Amniotic epithelial cell (primary cell): ENCODE data around the gene ZRANB3.
"Not testable (repeated sequence)": the region's sequence is repeated elsewhere in the genome, so short reads cannot be mapped to it uniquely, and the experiment has no call there.

Experiments used
- DNase-seq: peaks from one replicate; pipeline ENCODE4 v3.0.0-alpha.2; 2010; ENCODE audit warnings: low read depth

The ZRANB3 gene

DNA sequence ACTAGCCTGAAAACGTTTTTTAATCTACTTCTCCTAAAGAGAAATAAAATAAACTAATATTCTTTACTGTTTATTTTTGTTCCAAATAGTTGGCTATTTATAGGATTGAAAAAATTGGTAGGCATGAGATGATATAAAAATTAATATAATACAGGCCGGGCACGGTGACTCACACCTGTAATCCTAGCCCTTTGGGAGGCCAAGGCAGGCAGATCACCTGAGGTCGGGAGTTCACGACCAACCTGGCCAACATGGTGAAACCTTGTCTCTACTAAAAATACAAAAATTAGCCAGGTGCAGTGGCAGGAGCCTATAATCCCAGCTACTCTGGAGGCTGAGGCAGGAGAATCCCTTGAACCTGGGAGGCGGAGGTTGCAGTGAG lies 409.4 kb downstream of the ZRANB3 start:
- not testable (repeated sequence) for DNase-seq

DNA sequence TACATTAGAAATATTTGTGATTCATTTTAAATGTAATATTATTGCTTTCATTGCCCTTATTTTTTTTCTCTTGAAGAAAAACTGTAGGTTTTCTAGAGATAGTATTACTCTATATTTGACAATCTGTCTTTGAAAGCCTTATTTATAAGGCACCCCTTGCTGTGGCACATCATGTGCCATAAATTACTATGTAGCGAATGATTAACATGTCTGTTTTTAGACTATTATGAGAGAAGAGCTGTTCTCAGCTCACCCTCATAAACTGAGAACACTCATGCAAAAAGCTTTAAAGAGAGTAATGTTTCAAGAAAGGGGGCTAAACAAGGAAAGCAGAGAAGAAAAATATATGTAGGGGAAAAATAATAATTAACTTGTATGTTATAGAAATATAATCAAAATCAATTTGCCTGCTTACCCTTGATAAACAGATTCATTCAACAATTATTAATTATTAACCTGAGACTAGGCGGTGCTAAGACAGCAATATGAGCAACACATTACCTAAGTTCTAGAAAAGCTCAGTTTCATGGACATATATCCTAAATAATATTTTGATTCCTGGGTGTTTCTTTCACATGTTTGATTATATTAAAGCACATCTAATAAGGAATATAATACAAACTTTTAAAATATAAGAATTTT lies 409.9 kb downstream of the ZRANB3 start:
- no peak for DNase-seq

- no peak for DNase-seq
Measured at GRCh38 chr2:135119582-135119981, 411.4 kb downstream of the ZRANB3 start.

- DNase-seq, result no peak
Measured at GRCh38 chr2:135113322-135113721, 417.7 kb downstream of the ZRANB3 start.

DNA sequence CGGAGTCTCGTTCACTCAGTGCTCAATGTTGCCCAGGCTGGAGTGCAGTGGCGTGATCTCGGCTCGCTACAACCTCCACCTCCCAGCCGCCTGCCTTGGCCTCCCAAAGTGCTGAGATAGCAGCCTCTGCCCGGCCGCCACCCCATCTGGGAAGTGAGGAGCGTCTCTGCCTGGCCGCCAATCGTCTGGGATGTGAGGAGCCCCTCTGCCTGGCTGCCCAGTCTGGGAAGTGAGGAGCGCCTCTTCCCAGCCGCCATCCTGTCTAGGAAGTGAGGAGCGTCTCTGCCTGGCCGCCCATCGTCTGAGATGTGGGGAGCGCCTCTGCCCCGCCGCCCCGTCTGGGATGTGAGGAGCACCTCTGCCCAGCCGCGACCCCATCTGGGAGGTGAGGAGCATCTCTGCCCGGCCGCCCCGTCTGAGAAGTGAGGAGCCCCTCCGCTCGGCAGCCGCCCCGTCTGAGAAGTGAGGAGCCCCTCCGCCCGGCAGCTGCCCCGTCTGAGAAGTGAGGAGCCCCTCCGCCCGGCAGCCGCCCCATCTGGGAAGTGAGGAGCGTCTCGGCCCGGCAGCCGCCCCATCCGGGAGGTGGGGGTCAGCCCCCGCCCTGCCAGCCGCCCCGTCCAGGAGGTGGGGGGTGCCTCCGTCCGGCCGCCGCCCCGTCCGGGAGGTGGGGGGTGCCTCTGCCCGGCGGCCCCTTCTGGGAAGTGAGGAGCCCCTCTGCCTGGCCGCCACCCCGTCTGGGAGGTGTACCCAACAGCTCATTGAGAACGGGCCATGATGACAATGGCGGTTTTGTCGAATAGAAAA lies 425.3 kb downstream of the ZRANB3 start:
- not testable (repeated sequence) for DNase-seq

- no peak for DNase-seq
Measured at GRCh38 chr2:135103843-135104242, 427.2 kb downstream of the ZRANB3 start.

- DNase-seq, result peak; percentile 6
Measured at GRCh38 chr2:135099802-135100483, 431.1 kb downstream of the ZRANB3 start.

- no peak for DNase-seq
Measured at GRCh38 chr2:135097532-135098231, 433.3 kb downstream of the ZRANB3 start.

DNA sequence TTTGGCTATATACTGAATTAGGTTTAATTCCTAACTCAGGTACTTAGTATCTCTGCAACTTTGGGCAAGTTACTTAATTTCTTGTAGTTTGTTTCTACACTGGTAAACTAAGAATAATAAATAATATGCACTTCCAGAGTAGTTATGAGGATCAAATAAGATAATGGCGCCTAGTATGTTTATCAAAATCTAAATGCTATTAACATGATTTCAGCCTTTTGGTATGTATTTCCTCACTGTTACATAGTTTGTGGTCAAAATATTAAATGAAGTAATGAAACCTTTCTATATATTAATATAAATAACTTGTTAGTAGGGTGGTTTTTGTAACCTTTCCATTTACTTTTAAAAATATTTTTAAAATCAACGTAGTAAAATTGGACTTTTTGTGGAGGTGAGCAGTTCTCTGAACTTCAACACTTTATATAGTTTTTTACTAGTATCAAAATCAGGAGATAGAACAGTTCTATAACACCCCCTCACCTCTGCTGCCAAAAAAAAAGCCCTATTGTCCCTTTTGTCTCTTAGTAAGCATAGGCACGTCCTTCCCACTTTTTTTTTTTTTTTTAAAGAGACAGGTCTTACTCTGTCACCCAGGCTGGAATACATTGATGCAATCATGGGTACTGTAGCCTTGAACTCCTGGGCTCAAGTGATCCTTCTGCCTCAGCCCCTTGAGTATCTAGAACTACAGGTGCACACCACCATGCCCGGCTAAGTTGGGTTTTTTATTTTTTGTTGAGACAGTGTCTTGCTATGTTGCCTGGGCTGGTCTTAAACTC lies 434.2 kb downstream of the ZRANB3 start:
- peak; percentile 63 for DNase-seq

GRCh38 chr2:135095591-135095990 lies 435.4 kb downstream of the ZRANB3 start:
- DNase-seq, result peak; percentile 28

GRCh38 chr2:135094508-135094907 lies 436.5 kb downstream of the ZRANB3 start:
- no peak for DNase-seq

GRCh38 chr2:135093670-135094330 lies 437.2 kb downstream of the ZRANB3 start:
- no peak for DNase-seq

DNA sequence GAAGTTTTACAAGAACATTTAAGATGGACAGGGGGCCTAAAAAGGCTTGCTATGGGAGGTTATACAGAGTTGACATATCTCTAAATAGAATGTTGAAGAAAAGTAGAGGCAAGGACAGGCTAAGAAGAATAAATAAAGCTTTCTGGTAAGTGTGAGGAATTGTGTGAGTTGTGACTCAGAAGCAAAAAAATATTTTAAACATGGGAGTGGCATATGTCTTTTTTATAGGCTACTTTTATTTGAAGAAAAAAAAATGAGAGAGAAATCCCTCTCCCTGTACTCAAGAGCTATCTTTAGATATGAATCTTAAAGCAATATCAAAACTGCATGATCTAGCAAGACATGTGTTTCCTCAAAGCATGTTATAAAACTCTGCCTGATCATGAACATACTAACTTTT lies 437.8 kb downstream of the ZRANB3 start:
- no peak for DNase-seq

DNA sequence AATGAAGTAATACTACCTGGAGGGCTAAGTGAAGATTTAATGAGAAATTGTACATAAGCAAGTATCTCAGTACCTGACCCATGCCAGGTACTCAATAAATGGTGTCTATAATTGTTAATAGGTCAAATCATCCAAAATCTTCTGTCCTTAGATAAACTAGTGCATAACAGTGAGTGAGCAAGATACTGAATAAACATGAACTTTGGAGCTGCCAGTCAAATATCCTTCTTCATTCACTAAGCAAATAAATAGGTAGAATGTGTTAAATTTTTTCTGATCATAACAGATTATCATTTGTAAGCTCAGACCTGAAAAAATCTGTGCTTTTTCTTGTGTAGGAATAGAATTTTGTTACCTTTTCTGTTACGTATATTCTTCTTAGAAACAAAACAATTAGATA lies 439.3 kb downstream of the ZRANB3 start:
- no peak for DNase-seq

DNA sequence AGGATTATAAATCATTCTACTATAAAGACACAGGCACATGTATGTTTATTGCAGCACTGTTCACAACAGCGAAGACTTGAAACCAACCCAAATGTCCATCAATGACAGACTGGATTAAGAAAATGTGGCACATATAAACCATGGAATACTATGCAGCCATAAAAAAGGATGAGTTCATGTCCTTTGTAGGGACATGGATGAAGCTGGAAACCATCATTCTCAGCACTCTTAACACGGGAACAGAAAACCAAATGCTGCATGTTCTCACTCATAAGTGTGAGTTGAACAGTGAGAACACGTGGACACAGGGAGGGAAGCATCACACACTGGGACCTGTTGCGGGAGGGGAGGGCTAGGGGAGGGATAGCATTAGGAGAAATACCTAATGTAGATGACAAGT lies 441.4 kb downstream of the ZRANB3 start:
- not testable (repeated sequence) for DNase-seq
